ENCODE results near the gene TPK1. TPM values are rescaled to one million over a fixed set of nuclear protein-coding genes. Genes with fewer than 3 reads are reported as not detected.

TPK1 gene
- total and polyA plus RNA-seq, 2 of the 4 experiments (the other 2 are of a cell fraction) = 0.38 to 1.8 TPM

DNA sequence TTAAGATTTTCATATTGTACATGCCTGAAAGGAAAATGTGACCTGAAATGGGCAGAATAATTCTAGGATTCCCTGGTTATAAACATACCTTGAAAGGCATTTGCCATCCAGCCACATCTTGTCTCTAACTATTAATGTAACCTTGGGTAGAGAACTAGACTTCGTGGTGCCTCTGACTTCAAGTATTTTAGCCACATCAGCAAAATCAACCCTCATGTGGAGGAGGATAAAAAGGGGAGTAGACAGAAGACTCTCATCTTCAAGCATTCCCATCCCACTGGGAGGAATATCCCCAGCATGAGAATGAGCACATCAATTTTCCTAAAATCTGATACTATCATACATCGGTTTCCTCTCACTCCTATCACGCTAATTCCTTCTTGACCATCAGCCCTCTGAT lies 267.6 kb downstream of the TPK1 start:
- in situ Hi-C loops (cut with MboI; ENCODE audit: low sequenced_read_pairs) = no loop called here
- no peak overlapping the region for H3K23ac ChIP-seq (ENCODE audit: low read depth, low read length)
- no peak overlapping the region for H2AK5ac ChIP-seq (ENCODE audit: low read depth, low read length)
- no peak overlapping the region for H3K27ac ChIP-seq (ENCODE audit: insufficient read depth, low read length)
- no peak overlapping the region for H3K9ac ChIP-seq (ENCODE audit: low read depth, low read length)
- H3K79me1 ChIP-seq (ENCODE audit: low read depth in 1 of 2, low read length in 2 of 2) = no peaks in the 10 kb centered on the region
- H4K8ac ChIP-seq (ENCODE audit: low read depth in 2 of 2, low read length in 2 of 2) = no peak overlapping the region
- H3K14ac ChIP-seq (replicated peaks; ENCODE audit: low read depth, low read length) = no peak overlapping the region
- DNase-seq (no peak), ATAC-seq (ENCODE audit: low read depth) (no peak)
- no peak overlapping the region for H3K56ac ChIP-seq (ENCODE audit: extremely low read depth, insufficient read depth, low read length)
- H3K18ac ChIP-seq (ENCODE audit: low read depth, low read length) = no peak overlapping the region
- no TSS peak for BruUV-seq (replicated peaks)
- no peak overlapping the region for H4K5ac ChIP-seq (ENCODE audit: low read depth, low read length)
- no peak overlapping the region for H2AK9ac ChIP-seq (replicated peaks; ENCODE audit: low read depth, low read length, poor library complexity)
- H4K91ac ChIP-seq (ENCODE audit: insufficient read depth, low read depth, low read length) = no peak overlapping the region
- H2BK5ac ChIP-seq (ENCODE audit: low read depth, low read length, poor library complexity, severe bottlenecking) = no peak overlapping the region
- no peak overlapping the region for H3K4me3 ChIP-seq (ENCODE audit: insufficient read depth, low read depth, low read length)
- no CpG with 5 or more reads among the region's 3 CpGs for whole genome bisulfite sequencing, 2 experiments (ENCODE audit: extremely low coverage in 2 of 2, insufficient read length in 1 of 2)
- H3K9me3 ChIP-seq (ENCODE audit: control insufficient read depth, insufficient read depth, low read length) = peaks cover 5% of the 10 kb centered on the region; the same call in 1 of the 2 replicates
- H3K4me1 ChIP-seq (ENCODE audit: control insufficient read depth, insufficient read depth, low read length) = no peaks in the 10 kb centered on the region
- CTCF ChIA-PET = no interaction called here
- dilution Hi-C loops (cut with HindIII; ENCODE audit: low sequenced_read_pairs, unreplicated experiment) = no loop called here
- intact Hi-C loops (cut with micrococcal nuclease) = no loop called here
- H2BK15ac ChIP-seq (ENCODE audit: low read depth, low read length) = no peak overlapping the region
- no peaks in the 10 kb centered on the region for H3K27me3 ChIP-seq (ENCODE audit: control insufficient read depth, insufficient read depth, low read length)
- H3K4me2 ChIP-seq (ENCODE audit: low read depth, low read length) = no peak overlapping the region
- H3K9me1 ChIP-seq (ENCODE audit: insufficient read depth, low read length) = no peaks in the 10 kb centered on the region
- no peak overlapping the region for H2BK120ac ChIP-seq (ENCODE audit: low read depth, low read length)
- no peak overlapping the region for H2BK20ac ChIP-seq (ENCODE audit: low read depth, low read length)
- H4K20me1 ChIP-seq (ENCODE audit: insufficient read depth, low read length) = no peaks in the 10 kb centered on the region
- H2AFZ ChIP-seq (replicated peaks; ENCODE audit: low read length, poor library complexity) = no peak overlapping the region
- POLR2A ChIA-PET (ENCODE audit: unreplicated experiment) = no interaction called here
- H3K36me3 ChIP-seq (ENCODE audit: control insufficient read depth, insufficient read depth, low read length) = no peaks in the 10 kb centered on the region
- no peak overlapping the region for H3K4ac ChIP-seq (ENCODE audit: low read depth, low read length)
- TF ChIP-seq MAFK (IDR thresholded peaks at IDR 0.05; ENCODE audit: low read depth, low read length) (peak; percentile 79), CHD1 (IDR thresholded peaks at IDR 0.05; ENCODE audit: low read depth, low read length) (no peak)
